Cardiac fibroblast (primary cell): Measurements from ENCODE around the gene KCNA3.

Experiments
- DNase-seq, 2 donors: peaks; one replicate each; pipeline versions ENCODE4 v3.0.0 to v3.0.0-alpha.2; 2010; ENCODE audit warnings: low read depth in 2 of 2
- H3K4me3 ChIP-seq, 2 donors: replicated peaks in 1 of 2; 1 replicate in 1 of 2; 2 replicates in 1 of 2; pipeline ENCODE4 v1.5.1; 2011; ENCODE audit warnings: low read depth in 2 of 2, low read length in 2 of 2, mild to moderate bottlenecking in 2 of 2, moderate library complexity in 1 of 2
- CTCF ChIP-seq: IDR thresholded peaks from one replicate; pipeline ENCODE4 v1.5.1; 2011; ENCODE audit warnings: low read depth, mild to moderate bottlenecking, low read length, inconsistent platforms

Gene KCNA3

DNA sequence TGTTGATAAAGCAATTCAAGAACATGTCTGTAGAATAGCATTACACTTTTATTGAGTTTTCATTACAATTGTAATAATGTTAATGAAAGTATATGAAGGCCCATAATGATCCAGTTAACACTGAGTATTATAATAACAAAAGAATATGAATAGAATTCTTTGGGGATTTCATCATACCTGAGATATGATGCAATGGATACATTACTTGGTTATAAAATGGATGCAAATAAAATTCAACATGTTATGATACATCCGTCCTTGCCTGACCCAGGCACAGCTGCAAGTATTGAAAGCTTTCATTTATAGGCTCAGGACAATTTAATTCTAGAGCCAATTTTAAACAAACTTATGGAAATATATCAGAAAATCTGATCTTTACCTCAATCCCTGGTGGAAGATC lies 8.2 kb upstream of the KCNA3 start:
- no peak overlapping the region for H3K4me3 ChIP-seq
- no peak for DNase-seq
- no peak for TF ChIP-seq CTCF

DNA sequence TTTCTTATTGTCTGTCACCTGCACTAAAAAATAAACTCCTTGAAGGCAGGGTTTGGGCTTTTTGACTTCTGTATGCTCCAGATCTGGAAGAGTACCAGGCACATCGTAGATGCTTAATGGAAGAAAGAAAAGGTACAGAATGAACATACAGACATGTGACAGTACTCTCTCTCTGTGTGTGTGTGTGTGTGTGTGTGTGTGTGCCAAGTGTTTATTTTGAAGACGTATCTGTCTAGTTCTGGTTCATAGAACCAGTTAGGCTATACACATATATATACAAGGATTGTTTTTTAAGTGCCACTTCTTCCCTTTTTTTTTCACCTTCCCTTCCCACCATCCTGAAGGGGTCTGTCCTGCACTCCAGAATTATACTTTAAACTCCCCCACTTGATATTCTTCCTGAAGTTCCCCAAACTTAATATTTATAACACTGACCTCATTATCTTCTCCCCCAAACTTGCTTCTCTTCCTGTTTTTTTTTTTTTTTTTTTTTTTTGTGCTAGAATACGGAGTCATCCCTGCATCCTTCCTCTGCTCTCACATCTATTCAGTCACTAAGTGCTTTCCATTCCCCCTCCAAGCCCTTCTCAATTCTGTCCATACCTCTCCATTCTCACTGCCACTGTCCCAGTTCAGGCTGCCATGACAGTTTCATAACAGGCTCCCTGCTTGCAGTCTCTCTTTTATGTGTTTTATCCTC lies 5.4 kb upstream of the KCNA3 start:
- H3K4me3 ChIP-seq = no peak overlapping the region
- DNase-seq = no peak
- no peak for TF ChIP-seq CTCF

DNA sequence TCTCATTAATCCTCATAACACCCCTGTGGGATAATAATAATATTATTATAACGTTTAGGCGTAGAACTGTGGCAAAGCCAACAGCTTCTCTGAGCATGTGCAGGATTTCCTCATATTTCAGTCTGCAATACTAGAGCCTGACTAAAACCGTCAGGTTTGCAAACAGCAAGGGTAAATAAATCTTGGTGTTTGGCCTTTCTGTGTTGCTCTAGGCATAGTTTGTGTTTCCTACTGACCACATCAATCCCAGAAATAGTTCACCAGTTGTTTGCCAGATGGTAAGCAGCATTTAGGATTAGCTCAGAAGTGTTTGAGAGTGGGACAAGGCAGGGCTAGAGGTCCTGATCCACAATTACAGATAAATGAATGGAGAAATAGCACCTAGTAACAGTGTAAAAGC lies 2.8 kb upstream of the KCNA3 start:
- H3K4me3 ChIP-seq = no peak overlapping the region
- TF ChIP-seq CTCF = no peak
- DNase-seq = no peak

- TF ChIP-seq CTCF = no peak
- DNase-seq = no peak
- H3K4me3 ChIP-seq = no peak overlapping the region
Observed at GRCh38 chr1:110676970-110677369, 2.2 kb upstream of the KCNA3 start.

- no peak for DNase-seq
- TF ChIP-seq CTCF = no peak
- H3K4me3 ChIP-seq = no peak overlapping the region
Observed at GRCh38 chr1:110675060-110675791, 486 bp upstream of the KCNA3 start.

DNA sequence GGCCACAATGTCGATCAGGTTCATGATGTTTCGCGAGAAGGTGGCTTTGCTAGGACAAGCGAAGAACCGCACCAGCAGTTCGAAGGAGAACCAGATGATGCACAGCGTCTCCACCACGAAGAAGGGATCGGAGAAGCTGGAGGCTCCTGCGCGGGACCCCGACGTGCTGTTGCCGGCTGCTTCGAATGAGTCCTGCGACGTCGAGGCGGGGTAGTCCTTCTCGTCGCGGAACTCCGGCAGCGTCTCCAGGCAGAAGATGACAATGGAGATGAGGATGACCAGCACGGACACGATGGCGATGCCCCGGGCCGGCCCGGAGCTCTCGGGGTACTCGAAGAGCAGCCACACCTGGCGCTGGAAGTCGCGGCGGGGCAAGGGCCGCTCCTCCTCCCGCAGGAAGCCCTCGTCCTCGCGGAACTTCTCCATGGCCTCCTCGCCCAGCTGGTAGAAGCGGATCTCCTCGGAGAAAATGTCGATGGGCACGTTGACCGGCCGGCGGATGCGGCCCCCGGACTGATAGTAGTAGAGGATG lies 869 bp downstream of the KCNA3 start:
- no peak for DNase-seq
- no peak overlapping the region for H3K4me3 ChIP-seq
- TF ChIP-seq CTCF = no peak
